Kidney glomerular epithelial cell (primary cell): ENCODE measurements around the gene PFN1.
A peak's percentile ranks its signal among the peaks of the same experiment; 100 is the strongest.

ENCODE experiments used
- DNase-seq: peaks from one replicate; lab custom pipeline; 2025; lab: John Stamatoyannopoulos, UW

PFN1 gene

DNA sequence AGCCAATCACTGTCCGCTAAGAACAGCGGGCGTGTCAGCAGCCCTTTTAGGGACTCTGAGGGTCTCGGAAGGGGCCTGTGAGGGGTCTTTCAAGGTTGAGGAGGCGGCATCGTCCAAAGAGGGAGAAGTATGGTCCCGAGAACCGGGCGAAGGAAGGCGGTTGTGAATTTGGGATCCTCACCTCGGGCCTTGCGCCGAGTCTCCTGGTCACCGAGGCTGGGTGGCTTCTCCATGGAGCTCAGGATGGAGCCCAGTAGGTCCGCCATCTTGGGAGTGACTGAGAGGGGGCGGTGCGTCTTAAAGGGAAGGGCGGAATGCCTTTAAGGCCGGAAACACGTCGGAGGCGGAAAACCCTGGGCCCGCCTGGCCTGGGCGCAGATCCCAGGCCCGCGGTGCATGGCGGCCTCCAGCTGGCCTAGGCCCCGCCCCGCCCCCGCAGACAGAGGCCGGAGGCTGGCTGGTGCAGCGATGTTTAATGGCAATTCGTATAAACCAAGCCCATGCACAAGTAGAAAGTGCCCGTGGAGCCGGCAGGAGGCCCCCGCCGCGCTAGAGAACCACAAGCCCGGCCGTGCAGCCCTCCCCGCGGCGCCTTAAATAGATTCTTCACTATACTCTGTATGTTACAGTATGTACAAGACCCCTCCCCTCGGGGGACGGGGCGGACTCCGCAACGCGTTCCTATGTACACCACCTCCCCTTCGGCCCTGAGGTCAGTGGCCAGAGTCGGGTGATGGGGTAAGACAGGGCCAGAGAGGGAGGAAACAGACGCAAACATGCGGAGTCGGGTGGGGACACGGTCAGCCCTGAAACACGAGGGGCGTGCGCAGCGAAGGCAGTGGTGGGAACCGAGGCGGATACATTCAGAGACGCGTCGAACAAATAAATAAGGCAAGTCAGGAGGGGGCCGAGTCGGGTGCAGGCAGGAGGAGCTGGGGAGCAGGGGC is 19.5 kb upstream of the PFN1 start, which contains the start of gene SPAG7:
SPAG7 (minus strand) TSS at position 279 of the 947 bp plus-strand sequence; CDS start at position 266, 13 bp downstream.
- DNase-seq: peak; percentile 93

DNA sequence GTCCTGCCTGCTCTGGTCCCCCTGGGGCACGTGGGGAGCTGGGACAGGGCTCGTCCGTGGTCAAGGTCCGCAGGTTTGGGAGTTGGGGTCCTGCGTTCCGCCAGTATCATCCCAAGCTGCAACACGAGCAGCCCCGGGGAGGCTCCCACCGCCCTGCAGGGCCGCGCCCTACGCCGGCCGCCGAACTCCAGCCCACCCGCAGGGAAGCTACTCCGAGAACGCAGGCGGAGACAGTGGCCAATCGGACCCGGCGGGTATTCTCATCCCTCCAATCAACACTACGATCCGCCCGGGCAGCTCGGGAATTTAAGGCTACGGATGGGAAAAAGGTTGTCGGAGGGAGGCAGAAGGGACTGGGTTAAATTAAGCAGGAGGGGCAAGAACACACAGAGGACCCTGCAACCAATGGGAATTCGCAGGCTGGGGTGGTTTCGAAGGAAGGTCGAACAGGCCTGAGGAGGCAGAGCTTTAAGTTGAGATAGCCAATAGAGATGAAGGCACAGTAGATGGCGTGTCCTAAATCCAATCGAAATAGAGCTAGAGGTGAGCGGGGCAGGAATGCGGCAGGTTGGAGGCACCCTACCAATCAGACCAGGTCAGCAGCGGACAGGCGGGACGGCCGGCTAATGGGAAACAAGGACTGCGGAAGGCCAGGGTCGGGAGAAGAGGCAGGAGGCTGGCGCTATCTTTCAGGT is 18.7 kb upstream of the PFN1 start:
- DNase-seq: peak; percentile 99

- no peak for DNase-seq
These were observed 17.1 kb upstream of the PFN1 start for GRCh38 chr17:4965311-4965986.

- no peak for DNase-seq
These were observed 12.1 kb upstream of the PFN1 start for GRCh38 chr17:4960279-4960922.

DNA sequence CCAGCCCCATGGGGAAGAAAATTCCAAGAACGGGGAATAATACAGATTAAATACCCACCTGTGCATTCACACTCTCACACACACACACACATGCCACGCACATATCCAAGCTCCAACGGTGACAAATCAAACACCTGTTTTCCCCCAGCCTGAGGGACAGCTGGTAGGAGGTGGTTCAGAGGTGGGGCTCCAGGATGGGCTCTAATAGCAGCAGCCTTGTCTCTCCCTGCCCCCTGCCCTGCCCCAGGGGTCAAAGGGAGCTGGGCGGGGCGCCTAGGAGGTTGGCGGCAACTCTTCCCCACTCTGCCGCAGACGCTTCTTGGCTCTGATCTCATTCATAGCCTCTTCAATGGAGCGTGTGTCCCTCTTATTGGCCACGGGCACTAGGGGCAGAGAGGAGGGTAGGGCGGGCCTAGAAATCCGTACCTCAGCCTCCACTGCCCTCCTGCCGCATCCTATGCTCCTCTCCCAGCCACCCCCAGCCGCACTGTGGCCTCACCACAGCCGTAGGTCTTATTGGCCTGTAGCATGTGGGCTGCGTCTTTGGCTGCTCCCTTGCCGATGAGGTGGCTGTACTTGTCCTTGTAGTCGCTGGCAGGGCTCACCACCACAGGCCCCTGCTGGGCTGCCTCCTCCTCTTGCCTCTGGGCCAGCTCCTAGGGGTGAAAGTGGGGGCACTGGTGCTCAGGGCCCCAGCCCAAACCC is 11.1 kb upstream of the PFN1 start:
- no peak for DNase-seq

DNA sequence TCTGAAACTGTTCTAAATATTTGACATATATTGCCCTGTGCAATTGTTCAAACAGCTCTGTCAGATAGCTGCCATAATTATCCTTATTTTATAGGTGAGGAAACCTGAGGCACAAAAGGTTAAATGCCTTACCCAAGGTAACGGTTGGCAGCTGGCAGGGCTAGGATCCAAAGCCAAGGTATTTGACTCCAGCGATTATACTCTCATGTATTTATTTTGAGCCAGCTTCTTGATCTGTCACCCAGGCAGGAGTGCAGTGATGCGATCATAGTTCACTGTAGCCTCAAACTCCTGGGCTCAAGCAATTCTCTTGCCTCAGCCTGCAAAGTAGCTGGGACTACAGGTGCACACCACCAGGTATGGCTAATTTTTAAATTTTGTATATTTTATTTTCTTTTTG is 9.8 kb upstream of the PFN1 start:
- no peak for DNase-seq

DNA sequence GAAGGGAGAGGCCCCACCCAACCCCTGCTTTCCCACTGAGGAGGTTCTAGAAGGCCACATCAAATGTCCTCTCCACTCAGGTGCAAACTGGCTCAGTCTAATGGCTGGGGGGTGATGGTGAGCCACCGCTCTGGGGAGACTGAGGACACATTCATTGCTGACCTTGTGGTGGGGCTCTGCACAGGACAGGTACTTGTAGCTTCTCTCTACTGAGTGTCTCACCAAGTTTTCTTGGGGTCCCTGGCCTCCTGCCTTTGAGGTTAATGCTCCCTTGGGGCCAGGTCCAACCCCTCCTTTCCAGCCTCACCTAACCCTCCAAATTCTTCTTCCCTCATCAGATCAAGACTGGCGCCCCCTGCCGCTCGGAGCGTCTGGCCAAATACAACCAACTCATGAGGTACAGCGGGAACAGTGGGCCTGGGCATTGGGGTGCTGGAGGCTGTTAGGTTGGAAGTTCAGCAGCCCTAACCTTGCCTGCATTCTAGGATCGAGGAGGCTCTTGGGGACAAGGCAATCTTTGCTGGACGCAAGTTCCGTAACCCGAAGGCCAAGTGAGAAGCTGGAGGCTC is 8.2 kb upstream of the PFN1 start:
- DNase-seq: no peak

GRCh38 chr17:4955091-4955490 is 6.8 kb upstream of the PFN1 start:
- DNase-seq: no peak

DNA sequence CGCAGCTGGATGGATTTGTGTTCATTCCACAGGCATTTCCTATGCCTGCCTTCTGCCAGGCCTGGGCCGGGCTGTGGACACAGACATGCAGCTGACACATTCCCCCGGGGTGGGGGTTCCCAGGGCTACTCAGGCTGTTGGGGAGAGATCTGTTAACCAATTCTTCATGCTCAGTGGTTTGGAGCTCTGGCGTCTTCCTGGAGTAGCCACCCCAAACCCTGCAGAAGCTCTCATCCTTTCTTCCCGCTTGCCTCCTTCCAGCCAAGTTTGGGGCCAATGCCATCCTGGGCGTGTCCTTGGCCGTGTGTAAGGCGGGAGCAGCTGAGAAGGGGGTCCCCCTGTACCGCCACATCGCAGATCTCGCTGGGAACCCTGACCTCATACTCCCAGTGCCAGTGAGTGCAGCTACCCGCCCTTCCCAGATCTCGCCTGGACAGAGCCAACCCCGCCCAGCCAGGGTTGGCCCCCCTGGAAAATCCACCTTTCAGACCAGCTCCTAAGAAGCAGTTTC is 5.2 kb upstream of the PFN1 start:
- peak; percentile 87 for DNase-seq

GRCh38 chr17:4951486-4951885 is 3.2 kb upstream of the PFN1 start:
- no peak for DNase-seq

- DNase-seq: no peak
These were observed 2.4 kb upstream of the PFN1 start, which contains the start of gene ENO3 for GRCh38 chr17:4950746-4951204. Gene ENO3 (plus strand): TSS chr17:4951119. CDS start chr17:4951830, 711 bp downstream.

DNA sequence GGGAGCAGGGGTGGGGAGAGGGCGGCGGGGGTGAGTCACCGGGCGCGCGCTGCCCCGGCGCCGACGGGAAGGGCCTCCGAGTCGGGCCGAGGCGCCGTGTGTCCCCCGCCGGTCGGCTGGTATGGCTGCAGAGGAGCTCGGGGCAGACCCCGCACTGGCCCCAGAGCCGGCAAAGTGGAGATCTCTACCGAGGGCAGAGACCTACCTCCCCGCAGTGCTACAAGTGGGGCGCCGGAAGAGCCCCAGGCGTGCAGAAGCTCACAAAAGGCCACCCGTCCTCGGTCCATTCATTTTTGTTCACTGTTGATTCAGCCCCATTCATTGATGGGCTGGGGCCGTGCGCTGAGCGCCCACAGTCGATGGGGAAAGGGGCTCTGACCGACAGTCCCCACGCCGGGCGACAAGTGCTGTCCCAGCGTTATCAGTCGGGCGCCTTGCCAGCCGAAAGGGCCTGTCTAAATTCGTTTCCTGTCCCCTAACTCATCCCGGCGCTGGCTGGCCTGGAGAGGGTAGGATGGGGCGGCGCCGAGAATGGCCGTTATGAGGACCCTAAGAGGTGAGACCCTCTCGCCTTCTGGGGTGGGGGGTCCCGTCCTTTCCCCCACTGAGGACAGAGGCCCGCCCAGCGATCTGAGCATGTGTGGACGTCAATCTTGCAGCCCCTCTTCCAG is 1.9 kb upstream of the PFN1 start:
- DNase-seq: no peak

- no peak for DNase-seq
These were observed 1.2 kb upstream of the PFN1 start for GRCh38 chr17:4949321-4950074.

DNA sequence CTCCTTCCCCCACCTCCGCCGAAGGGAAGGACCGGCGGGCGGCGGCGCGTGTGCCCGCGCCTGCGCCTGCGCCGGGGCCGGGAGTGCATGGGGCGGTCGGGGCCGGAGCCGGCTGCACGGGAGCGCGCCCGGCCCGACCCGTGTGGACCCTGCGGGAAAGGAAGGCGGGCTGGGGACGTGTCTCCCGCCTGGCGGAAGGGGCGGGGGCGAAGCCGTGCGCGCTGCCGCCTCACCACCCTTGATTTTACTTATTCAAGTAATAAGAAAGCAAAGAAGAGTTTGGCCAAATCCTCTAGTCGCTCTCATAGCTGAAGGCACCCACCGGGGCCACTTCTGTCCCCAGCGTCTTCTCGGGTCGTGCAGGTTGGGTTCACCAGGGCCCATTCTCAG is 596 bp upstream of the PFN1 start:
- DNase-seq: peak; percentile 91

GRCh38 chr17:4947411-4948165 is 742 bp downstream of the PFN1 start:
- no peak for DNase-seq

DNA sequence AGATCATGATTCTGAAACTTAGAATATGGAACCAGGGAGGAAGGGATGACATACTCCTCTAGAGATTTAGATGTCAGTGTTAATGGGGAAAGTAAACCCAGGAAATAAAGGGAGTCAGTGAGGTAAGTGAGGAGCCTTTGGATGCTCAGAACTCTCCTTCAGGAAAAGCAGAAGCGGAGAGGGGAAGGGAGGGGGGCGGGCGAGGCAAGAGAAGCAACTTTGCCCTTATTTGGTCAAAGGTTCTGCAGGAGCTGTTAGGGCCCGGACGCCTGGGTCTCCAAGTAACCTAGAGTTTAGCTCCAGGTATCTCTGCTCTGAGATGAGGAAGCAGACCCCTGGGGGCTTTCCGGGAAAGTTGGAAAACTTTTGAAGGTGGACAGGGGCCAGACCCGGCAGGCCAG is 1.3 kb downstream of the PFN1 start:
- no peak for DNase-seq

- no peak for DNase-seq
These were observed 1.9 kb downstream of the PFN1 start for GRCh38 chr17:4946312-4946976.

DNA sequence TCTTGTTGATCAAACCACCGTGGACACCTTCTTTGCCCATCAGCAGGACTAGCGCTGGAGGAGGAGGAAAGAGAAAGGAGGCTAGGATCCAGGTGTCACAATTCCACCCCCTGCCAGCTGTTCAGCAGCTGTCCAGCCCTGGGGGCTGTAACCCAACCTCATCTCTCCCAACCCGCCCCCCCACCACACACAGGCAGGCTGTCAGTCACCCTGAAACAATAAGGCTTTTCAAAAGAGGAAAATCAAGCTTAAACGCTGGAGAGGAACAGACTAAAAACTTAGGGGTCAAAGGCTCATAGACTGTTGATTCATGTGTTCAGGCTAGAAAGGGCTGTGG is 2.4 kb downstream of the PFN1 start:
- DNase-seq: no peak
